GM18909 (cell line): ENCODE measurements around the gene PALM3.

Experiments used
- ATAC-seq: cut with Tn5 transposase; IDR thresholded peaks from one replicate; pipeline ENCODE4 v1.9.1; 2021; ENCODE audit warnings: mild to moderate bottlenecking; ENCODE audit not compliant: unreplicated experiment, poor library complexity

The PALM3 gene

GRCh38 chr19:14005349-14006084, 56.4 kb downstream of the PALM3 start:
- peak; percentile 45 for ATAC-seq

GRCh38 chr19:14004619-14005348, 57.1 kb downstream of the PALM3 start:
- ATAC-seq: no peak
